DMS79 (cell line): ENCODE results near the gene CKB.

Experiments
- DNase-seq: peaks from one replicate; lab custom pipeline; 2025; lab: John Stamatoyannopoulos, UW

Gene CKB

GRCh38 chr14:103549361-103550311 is 27.0 kb upstream of the CKB start:
- no peak for DNase-seq

- DNase-seq: no peak
Observed at GRCh38 chr14:103548463-103549351, 26.1 kb upstream of the CKB start.

GRCh38 chr14:103547941-103548462 is 25.4 kb upstream of the CKB start:
- DNase-seq: no peak

- no peak for DNase-seq
Observed at GRCh38 chr14:103547455-103547940, 24.9 kb upstream of the CKB start.

GRCh38 chr14:103546652-103547454 is 24.2 kb upstream of the CKB start:
- DNase-seq: peak; percentile 75

- no peak for DNase-seq
Observed at GRCh38 chr14:103545915-103546651, 23.5 kb upstream of the CKB start.

GRCh38 chr14:103545219-103545914 is 22.7 kb upstream of the CKB start:
- DNase-seq: no peak

GRCh38 chr14:103544388-103545218 is 22.0 kb upstream of the CKB start:
- DNase-seq: no peak

GRCh38 chr14:103543721-103544387 is 21.2 kb upstream of the CKB start:
- no peak for DNase-seq

GRCh38 chr14:103543140-103543539 is 20.5 kb upstream of the CKB start:
- DNase-seq: no peak

- peak; percentile 95 for DNase-seq
Observed at GRCh38 chr14:103542605-103543088, 20.0 kb upstream of the CKB start.

GRCh38 chr14:103541709-103542604 is 19.3 kb upstream of the CKB start:
- peak; percentile 83 for DNase-seq

GRCh38 chr14:103540821-103541708 is 18.4 kb upstream of the CKB start:
- DNase-seq: no peak

GRCh38 chr14:103539056-103539825 is 16.6 kb upstream of the CKB start:
- DNase-seq: no peak

- DNase-seq: no peak
Observed at GRCh38 chr14:103538291-103539055, 15.8 kb upstream of the CKB start.
